HG02588 (cell line): ENCODE results near the gene ATF5.

Experiments
- ATAC-seq: cut with Tn5 transposase; IDR thresholded peaks from one replicate; pipeline ENCODE4 v1.9.1; 2021; ENCODE audit warnings: mild to moderate bottlenecking, moderate library complexity; ENCODE audit not compliant: unreplicated experiment

ATF5 gene

DNA sequence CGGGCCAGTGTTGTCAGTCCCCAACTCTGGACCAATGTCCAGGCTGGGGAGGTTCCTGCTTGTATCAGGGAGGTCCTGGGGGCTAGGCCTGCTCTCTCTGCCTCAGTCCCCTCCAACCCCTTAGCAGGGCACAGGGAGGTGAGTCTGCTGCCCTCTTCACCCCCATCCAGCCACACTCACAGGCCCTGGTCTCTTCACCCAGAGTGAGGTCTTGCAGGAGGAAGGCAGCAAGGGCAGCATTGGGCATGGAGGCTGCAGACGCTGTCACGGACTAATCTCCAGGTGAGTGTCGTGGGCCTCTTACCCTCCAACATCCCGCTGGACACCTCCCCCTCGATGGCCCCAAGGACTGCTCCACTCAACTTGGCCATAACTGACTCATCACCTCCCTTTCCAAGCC is 43.8 kb downstream of the ATF5 start:
- ATAC-seq = no peak

DNA sequence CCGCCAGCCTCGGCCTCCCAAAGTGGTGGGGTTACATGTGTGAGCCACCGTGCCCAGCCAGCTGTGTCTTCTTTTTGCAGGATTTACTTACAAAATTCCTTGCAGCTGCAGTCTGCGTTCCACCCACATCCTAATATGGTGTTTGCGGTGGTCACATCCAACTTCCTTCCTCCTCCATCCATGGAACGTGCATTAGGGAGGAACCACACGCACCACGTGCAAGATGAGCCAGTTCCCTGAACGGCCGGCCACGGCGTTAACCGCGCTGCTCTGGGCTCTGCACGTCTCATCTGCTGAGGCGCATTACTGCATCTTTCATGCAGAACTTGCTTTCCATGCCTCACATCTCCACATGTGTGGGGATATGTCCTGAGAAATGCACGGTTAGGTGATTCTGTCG is 45.0 kb downstream of the ATF5 start:
- no peak for ATAC-seq

DNA sequence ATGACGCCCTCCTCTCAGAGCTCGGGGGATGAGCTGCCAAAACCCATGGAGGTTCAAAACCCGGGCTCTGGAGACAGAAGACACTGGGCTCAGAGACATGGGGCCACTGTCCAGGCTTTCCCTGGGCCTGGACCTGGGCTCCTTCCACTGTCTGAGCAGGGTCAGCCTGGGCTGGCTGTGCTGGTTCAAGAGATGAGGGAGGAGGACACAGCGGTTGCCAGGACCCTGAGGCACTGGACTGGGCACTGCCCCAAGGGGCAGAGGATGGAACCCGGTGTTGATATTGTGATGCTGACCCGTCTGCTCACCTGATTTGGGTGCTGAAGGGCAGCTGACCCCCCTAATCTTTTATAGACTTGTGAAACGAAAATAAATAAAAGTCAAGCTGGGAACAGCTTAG is 46.0 kb downstream of the ATF5 start:
- no peak for ATAC-seq

DNA sequence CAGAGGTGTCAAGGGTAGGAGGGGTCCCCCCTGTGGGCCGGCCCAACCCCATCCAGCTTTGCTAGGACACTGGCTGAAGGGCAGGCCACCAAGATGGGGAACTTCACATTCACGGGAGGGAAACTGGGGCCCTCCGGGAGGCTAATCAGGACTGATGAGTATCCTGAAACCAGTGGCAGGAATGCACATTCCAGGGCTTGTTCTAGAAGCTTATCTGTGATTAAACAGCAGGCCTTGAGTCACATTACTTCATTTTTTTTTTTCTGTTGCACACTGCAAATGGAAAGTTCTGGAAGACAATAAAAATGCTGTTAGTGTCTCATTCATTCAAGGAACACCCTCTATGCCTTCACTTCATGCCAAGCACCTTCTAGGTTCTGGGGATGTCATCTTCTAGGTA is 47.5 kb downstream of the ATF5 start:
- no peak for ATAC-seq

DNA sequence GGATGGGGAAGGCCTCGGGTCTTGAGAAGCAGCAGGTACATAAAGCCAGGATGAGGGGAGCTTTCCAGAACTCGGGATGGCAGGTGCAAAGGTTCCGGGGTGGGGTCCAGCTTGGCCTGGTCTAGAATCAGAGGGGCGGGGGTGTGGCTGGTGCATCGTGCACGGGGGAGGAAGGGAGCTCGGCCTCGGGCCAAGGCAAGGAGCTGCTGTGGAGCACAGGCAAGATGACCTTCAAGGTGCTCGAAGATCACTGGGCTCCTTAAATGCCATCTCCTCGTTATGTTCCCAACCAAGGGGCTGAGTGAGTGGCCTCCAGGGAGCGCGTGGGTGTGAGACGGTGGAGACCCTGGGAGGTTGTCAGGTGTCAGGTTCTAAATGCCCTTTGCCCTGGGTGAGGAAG is 48.1 kb downstream of the ATF5 start:
- no peak for ATAC-seq

DNA sequence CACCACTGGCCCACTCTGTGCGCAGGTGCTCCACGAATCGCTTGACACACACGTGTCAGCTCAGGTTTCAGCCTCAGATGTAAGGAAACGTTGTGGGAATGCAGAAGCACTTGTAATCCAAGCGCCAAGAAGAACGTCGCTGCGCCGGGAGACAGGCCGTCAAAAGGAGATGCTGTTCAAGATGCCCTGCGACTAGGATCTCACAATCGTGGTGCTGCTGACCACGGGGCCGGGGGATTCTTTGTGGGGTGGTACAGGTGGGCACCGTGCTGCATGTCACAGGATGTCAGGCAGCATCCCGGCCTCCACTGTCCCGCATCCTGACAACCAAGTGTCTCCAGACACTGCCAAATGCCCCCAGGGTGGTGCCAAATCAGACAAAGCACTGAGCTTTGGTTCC is 48.9 kb downstream of the ATF5 start:
- ATAC-seq = no peak

DNA sequence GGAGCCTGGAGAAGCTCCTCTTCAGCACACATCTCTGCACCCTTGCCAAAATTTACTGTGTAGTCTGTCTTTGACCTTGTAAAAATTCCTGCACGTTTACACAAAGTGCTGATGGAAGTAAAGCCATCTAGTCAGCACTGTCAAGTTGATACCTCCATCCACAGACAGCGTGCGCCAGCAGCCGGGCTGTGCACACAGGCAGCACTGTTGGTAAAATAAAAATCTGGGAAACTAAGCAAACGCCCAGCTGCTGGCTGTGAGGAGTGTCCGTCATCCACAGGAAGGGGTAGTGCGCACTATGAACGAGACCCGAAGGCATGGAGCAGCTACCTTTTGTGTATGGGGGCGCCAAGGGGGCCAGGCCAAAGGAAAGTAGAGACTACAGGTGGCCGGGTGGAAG is 49.3 kb downstream of the ATF5 start:
- ATAC-seq = no peak

DNA sequence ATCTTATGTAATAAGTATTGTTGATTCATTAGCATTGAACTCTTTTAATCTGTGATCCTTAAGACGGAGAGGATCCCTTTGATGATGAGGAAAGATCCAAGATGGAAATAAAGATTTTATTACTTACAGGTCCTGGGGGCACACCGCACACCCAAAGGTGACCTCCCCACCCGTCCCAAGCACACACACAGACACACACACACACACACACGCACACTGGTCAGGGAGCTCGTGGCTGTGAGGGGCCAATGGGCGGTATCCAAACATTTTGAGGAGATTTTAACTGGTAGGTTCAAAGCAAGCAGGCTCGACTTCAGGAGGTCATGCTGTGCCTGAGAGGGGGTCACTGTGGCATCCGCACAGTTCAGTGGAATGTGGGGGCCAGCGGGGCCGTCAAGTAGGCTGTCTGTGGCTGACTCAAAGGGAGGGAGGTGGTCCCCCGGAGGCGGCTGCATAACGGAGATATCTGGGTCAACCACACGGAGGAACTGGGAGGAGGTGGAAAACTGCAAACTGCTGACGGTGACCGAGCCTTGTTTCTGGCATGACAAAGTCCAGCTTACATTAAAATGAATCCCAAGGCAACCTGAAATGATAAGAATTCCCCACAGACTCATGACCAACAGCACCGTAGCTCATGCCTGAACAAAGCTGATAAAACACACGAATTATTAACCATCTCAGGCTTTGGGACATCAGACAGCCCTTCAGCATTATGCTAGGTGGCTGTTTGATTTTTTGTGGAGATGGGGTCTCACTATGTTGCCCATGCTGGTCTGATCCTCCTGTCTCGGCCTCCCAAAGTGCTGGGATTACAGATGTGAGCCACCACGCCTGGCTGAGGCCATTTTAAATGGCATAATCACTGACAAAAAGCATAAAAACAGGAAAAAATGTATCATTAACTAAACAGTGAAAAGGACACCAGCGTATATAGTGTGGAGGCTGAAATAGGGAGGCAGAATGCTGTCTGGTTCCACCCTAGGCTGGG is 52.9 kb downstream of the ATF5 start:
- ATAC-seq = no peak
